ENCODE data around the gene SH2D5.

SH2D5 gene

GRCh38 chr1:20703124-20703756, 29.3 kb downstream of the SH2D5 start:
- no peak for TF ChIP-seq CTCF (IDR thresholded peaks at IDR 0.05; ENCODE audit: extremely low read depth, missing control alignments)
- no peak for DNase-seq (ENCODE audit: low spot score)

GRCh38 chr1:20702416-20702815, 30.1 kb downstream of the SH2D5 start:
- no peak for DNase-seq (ENCODE audit: low spot score)
- no peak for TF ChIP-seq CTCF (IDR thresholded peaks at IDR 0.05; ENCODE audit: extremely low read depth, missing control alignments)

GRCh38 chr1:20701847-20702246, 30.7 kb downstream of the SH2D5 start:
- no peak for DNase-seq (ENCODE audit: low spot score)
- TF ChIP-seq CTCF (IDR thresholded peaks at IDR 0.05; ENCODE audit: extremely low read depth, missing control alignments), result no peak

GRCh38 chr1:20701446-20701845, 31.1 kb downstream of the SH2D5 start:
- no peak for TF ChIP-seq CTCF (IDR thresholded peaks at IDR 0.05; ENCODE audit: extremely low read depth, missing control alignments)
- no peak for DNase-seq (ENCODE audit: low spot score)

- no peak for TF ChIP-seq CTCF (IDR thresholded peaks at IDR 0.05; ENCODE audit: extremely low read depth, missing control alignments)
These were observed 31.8 kb downstream of the SH2D5 start for GRCh38 chr1:20700636-20701215.

GRCh38 chr1:20699558-20699957, 32.9 kb downstream of the SH2D5 start:
- DNase-seq (ENCODE audit: low spot score), result no peak
- TF ChIP-seq CTCF (IDR thresholded peaks at IDR 0.05; ENCODE audit: extremely low read depth, missing control alignments), result no peak

More at GRCh38 chr1:20700636-20701215, 31.8 kb downstream of the SH2D5 start:
- no peak for DNase-seq (ENCODE audit: low spot score)

- no peak for TF ChIP-seq CTCF (IDR thresholded peaks at IDR 0.05; ENCODE audit: extremely low read depth, missing control alignments)
- no peak for DNase-seq (ENCODE audit: low spot score)
These were observed 34.1 kb downstream of the SH2D5 start for GRCh38 chr1:20698195-20698910.
